NCI-H82 treated with DMSO at 0.1 percent for 48 hours (cell line): Measurements from ENCODE around the gene SLC35B1.
"Not testable (repeated sequence)": the region's sequence is repeated elsewhere in the genome, so short reads cannot be mapped to it uniquely, and the experiment has no call there.

ENCODE experiments used
- DNase-seq: peaks from one replicate; lab custom pipeline; 2025; ENCODE audit not compliant: unreplicated experiment; lab: John Stamatoyannopoulos, UW

SLC35B1 gene

DNA sequence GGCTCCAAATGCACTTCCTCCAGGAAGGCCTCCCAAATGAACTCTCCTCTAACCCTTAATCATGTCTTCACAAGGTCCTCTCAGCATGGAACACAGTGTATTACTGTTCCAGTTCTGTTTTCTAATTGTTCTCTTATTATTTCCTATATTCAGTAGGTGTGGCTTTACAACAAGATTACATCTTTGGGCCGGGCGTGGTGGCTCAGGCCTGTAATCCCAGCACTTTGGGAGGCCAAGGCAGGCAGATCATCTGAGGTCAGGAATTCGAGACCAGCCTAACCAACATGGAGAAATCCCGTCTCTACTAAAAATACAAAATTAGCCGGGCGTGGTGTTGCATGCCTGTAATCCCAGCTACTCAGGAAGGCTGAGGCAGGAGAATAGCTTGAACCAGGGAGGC is 34.1 kb downstream of the SLC35B1 start:
- DNase-seq = not testable (repeated sequence)

- no peak for DNase-seq
Measured at GRCh38 chr17:49670641-49671040, 37.1 kb downstream of the SLC35B1 start.

DNA sequence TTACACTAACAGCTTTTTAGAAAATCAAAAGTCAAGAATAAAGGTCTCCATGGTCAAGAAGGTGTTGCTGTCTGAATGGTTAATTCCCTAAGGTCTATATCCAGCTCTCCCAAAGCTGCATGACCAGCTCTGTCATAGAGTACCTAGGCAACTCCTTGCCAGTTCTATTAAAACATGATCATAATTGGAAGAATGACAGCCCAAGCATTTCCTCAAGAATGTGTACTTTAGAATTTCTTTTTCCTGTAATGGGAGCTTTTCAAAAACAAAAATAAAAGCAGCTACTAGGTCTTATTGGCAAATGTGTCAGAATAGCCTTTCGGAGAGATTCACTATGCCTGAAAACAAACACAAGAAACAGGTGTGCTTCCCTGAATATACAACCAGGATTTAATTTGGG is 37.8 kb downstream of the SLC35B1 start:
- DNase-seq = no peak

DNA sequence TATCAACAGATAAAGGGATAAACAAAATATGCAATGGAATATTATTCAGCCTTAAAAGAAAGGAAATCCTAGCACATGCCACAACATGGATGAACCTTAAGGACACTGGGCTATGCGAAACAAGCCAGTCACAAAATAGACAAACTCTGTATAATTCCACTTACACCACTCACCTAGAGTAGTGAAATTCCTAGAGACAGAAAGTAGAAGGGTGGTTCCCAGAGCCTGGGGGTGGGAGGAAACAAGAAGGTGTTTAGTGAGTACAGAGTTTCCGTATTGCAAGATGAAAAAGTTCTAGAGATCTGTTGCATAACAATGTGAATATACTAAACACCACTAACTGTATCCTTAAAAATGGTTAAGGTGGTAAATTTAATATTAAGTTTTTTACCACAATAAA is 39.9 kb downstream of the SLC35B1 start:
- DNase-seq = no peak

DNA sequence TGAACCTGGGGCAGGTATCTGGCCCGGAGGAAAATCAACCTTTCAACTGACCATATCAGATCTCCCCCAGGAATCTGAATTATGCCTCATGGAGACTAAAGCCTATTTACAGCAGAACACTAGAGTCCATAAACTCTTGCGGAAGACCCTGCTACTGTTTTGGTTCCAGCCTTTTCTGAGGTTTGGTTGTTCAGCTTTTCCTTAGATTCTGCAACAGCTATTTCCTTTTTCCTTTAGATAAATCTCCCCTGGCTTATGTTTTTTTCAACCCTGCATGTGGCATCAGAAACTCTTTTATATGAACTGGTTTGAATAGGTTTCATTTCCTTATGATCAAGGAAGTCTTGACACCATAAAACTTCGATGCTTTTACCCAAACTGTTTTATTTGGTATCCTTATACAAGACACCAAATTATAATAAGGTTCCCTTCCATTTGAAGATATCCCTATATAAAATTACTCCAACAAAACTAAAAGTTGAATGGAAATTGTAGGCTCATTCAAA is 43.0 kb downstream of the SLC35B1 start:
- DNase-seq = no peak

- DNase-seq = no peak
Measured at GRCh38 chr17:49659661-49660382, 47.9 kb downstream of the SLC35B1 start.

DNA sequence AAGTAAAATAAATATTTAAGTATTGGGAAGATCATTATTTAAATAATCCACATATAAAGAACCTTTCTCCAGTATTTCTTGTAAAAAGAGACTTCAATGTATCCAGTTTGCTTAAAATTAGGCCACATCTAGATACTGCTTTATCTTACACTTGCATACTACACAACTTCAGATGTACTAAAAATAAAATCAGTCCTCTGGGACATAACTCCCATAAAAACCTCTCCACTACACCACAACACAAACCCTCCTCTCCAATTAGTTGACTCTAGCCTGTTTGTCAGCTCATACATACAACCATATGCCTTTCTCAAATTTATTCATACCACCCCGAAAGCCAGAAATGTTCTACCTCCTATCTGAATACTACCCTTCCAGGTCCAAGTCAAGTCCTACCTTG is 51.5 kb downstream of the SLC35B1 start:
- DNase-seq = no peak
